DMS79 (cell line): ENCODE measurements around the gene NCOR2.
A peak's percentile ranks its signal among the peaks of the same experiment; 100 is the strongest.

Experiments
- DNase-seq: peaks from one replicate; lab custom pipeline; 2025; lab: John Stamatoyannopoulos, UW

The NCOR2 gene

DNA sequence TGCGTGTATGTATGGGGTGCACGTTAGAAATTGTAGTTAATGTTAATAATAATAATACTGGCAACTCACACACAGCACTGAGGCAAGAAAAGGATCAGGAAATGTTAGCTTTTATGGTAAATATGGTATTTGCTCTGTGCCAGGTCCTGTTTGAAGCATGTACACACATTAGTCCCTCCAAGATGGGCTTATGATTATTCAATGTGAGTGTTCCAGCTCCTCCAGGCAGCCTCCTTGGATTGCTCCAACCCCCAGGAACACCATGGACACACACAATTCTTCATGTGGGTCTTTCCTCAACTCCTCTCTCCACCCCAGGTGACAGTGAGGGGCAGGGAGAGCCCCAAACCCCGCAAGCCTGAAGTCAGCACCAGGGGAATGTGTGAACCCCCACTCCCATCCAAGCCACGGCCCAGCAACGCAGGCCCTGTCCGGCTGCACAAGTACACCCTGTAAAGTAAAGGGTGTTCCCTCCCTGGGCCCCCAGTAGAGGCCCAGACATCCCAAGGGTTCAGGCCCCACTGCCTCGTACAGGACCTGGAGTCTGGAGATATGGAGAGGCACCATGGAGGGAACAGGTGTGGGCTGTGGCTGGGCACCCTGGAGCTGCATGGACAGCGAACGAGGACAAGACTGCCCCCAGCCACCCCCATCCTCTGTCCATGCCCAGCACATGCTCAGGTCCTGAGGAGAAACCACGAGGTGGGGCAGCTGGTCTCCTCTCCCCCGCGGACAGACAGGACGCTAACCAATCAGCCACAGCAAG is 41.3 kb downstream of the NCOR2 start:
- no peak for DNase-seq

DNA sequence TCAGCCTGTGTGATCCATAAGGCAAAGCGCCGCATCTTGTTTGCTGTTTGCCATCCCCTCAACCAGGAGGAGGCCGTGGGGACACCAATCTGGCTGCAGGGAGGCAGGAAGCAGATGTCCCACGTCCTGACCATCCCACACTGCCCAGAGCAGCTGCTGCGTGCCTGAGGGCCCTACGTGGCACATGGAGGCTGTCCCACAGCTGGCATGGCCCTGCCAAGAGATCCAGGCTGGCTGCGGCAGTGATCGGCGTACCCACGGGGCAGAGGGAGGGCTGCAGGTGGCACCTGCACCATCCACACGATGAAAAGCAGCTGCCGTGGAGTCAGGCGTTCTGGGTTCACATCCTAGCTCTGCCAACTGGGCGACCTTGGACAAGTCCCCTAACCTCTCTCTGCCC is 42.0 kb downstream of the NCOR2 start:
- no peak for DNase-seq

DNA sequence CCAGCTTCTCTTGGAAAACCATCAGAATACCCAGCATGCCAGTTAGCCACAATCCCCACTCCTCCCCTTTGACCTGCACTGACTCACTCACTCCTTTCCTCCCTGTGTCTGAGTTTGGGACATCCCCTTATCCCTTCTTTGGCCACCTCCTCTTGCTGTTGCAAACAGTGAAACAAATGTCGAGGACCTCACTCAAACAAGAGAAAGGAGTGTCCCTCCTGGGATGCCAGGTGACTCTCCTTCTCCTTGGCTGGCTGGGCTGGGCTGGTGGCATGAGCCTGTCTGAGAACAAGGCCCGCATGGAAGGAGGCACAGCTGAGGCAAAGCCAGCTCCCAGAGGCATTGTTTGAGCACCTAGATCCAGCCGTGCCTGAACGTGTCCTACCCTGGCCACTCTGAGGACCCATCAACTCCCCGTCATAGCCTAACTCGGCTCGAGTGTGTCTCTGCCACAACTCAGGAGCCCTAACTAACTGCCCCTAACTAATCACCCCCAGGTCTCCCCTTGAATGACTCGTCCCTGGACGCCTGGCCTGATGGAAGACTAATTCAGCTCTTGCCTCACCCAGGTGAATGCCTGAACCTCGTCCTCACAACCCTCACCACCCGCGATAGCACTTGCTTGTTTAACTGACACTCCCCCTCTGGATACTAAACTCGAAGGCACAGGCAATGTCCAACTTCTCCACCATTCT is 43.0 kb downstream of the NCOR2 start:
- no peak for DNase-seq

DNA sequence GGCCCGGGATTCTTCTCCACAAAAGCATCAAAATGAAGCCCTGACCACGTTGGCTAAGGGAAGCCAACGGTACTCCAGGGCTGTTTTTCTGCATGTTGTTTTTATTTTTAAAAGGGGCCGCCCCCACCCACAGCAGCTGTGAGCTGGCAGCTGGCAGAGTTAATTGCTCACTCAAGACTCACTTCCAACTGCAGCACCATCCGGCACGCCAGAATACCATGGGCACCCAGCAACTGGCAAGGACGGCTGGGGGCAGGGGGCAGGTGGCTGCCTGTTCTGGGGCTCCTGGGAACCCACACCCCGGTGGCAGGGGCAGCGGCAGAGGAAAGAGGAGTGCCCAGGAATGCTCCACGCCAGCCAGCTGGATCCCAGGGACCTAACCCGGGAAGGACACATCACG is 44.3 kb downstream of the NCOR2 start:
- DNase-seq: peak; percentile 77

DNA sequence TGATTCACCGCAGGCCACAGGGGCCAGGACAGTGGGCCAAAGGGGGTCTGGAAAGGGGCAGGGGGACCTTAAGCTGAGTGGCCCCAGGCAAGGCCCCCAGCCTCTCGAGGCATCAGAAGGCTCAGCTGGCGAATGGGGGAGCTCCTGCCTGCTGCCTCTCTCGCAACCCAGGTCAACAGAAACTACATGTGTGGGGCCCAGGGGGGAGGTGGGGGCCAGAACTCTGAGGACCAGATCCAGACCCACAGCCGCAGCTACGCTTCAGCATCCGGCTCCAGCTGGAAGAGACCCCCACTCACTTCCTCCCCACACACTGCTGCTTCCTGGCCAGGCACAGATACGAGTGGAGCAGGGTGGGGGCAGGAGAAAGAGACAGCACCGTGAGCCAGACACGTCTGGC is 46.5 kb downstream of the NCOR2 start:
- no peak for DNase-seq

DNA sequence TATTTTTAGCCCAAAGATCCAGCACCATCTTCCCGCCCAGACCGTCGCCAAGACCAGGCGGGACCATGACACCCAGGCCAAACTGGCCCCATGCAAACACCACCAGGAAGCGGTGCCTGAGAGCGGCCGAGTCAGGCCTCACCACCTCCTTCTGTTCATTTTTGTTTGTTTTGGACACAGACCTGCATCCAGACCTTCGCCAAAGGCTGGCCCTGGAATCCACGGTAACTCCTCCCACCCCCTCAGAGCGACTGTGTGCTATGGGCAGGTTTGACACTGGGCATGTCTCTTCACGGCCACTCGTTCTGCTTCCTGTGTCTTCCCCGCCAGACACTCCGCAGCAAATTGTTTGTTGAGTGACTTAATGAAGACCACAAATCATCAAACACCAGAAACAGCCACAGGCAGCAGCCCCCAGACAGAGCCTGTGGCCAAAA is 47.1 kb downstream of the NCOR2 start:
- no peak for DNase-seq

DNA sequence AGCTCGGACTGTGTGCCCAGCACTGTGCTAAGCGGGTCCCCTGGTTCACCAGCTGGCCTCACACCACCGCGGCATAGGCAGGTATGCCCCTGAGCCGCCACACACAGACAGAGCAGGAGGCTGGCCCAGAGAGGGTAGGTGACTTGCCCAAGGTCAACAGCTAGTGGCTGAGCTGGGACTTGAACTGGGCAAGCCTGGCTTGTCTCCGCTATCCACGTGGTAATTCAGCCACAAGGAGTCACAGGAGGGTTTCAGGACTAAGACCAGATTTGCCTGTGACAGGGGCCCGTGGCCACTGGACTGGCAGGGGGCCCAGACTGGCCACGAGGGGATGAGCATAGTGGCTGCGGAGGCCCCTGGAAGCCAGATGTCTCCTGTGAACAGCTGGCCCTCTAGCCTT is 47.7 kb downstream of the NCOR2 start:
- no peak for DNase-seq

DNA sequence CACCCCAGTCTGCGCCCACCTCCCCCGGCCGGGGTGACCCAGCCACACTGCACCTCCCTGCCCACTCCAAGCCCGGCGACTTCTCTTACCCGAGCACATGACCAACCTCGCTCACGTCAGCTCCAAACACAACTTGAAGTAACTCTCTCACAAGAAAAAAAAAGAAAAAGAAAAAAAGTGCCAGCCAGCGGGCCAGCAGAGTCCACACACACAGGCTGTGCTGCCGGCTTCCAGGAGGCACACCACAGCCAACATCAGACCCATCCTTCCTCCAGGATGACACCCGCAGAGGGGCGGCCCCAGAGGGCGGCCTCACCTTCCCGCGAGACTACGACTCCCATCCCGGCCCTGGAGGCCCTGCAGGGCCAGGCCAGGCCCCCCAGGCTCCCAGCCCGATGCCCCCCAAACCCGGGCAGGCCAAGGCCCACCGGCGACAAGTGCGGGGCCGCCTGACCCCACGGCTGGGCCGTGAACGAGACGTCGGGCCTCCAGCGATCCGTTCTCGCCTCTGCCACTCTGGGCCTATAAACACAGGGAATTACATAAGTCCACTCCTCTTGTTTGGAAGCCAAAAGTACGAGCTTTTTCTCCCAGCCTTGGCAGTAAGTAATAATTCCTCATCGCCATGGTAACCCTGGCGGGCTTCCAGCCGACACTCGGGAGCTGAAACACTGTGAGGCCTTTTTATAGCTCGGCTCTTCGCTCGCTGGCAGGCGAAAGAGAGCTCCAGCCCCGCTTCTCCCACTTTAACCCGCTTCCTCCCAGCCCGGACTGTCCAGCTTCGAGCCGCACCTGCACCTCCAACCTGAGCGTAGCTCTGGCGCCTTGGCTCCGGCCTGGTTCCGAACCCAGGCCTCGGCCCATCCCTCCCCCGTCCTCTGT is 49.1 kb downstream of the NCOR2 start:
- peak; percentile 95 for DNase-seq
